GM23248 (cell line): Measurements from ENCODE around the gene SLC25A21.

Source experiments
- EZH2 ChIP-seq: fragments of 200-600 bp; sonication (generic); IDR thresholded peaks from 2 replicates; pipeline ENCODE4 v1.6.1; 2018; ENCODE audit warnings: antibody characterized with exemption, mild to moderate bottlenecking; ENCODE audit not compliant: insufficient read depth, poor library complexity, severe bottlenecking
- EZH2phosphoT487 ChIP-seq: fragments of 200-600 bp; sonication (generic); IDR thresholded peaks from 2 replicates; pipeline ENCODE4 v1.6.1; 2018; ENCODE audit warnings: antibody characterized with exemption, moderate library complexity, mild to moderate bottlenecking, low read depth; ENCODE audit not compliant: insufficient read depth

GRCh38 chr14:36716614-36717184, 455.7 kb downstream of the SLC25A21 start:
- TF ChIP-seq EZH2 (no peak), EZH2phosphoT487 (no peak)
